Smooth muscle cell of the brain vasculature (primary cell): ENCODE measurements around the gene SAMD9.
"Not testable (repeated sequence)": the region's sequence is repeated elsewhere in the genome, so short reads cannot be mapped to it uniquely, and the experiment has no call there.

Source experiments
- DNase-seq: peaks from one replicate; pipeline ENCODE4 v3.0.0-alpha.2; 2012; ENCODE audit warnings: low read depth, low spot score

The SAMD9 gene

GRCh38 chr7:93120592-93121549, 3.1 kb upstream of the SAMD9 start:
- DNase-seq, result no peak

GRCh38 chr7:93119191-93119905, 1.6 kb upstream of the SAMD9 start:
- DNase-seq, result peak; percentile 47

GRCh38 chr7:93117327-93117726, 452 bp downstream of the SAMD9 start:
- DNase-seq, result no peak

- DNase-seq, result no peak
Measured at GRCh38 chr7:93115796-93116195, 2.0 kb downstream of the SAMD9 start.

GRCh38 chr7:93108003-93108402, 9.8 kb downstream of the SAMD9 start:
- no peak for DNase-seq

GRCh38 chr7:93097388-93097787, 20.4 kb downstream of the SAMD9 start:
- DNase-seq, result no peak

- no peak for DNase-seq
Measured at GRCh38 chr7:93092757-93093370, 24.9 kb downstream of the SAMD9 start.

GRCh38 chr7:93073357-93073756, 44.4 kb downstream of the SAMD9 start:
- not testable (repeated sequence) for DNase-seq

GRCh38 chr7:93062599-93062998, 55.2 kb downstream of the SAMD9 start:
- DNase-seq, result no peak

- no peak for DNase-seq
Measured at GRCh38 chr7:93060865-93061264, 56.9 kb downstream of the SAMD9 start.

- DNase-seq, result no peak
Measured at GRCh38 chr7:93060025-93060424, 57.8 kb downstream of the SAMD9 start.

GRCh38 chr7:93056621-93057020, 61.2 kb downstream of the SAMD9 start:
- not testable (repeated sequence) for DNase-seq

- DNase-seq, result no peak
Measured at GRCh38 chr7:93055543-93056107, 62.2 kb downstream of the SAMD9 start.

GRCh38 chr7:93054975-93055374, 62.8 kb downstream of the SAMD9 start:
- no peak for DNase-seq

GRCh38 chr7:93053949-93054943, 63.5 kb downstream of the SAMD9 start:
- DNase-seq, result no peak

GRCh38 chr7:93053209-93053948, 64.4 kb downstream of the SAMD9 start:
- DNase-seq, result no peak

GRCh38 chr7:93051660-93052059, 66.1 kb downstream of the SAMD9 start:
- no peak for DNase-seq
